ENCODE results near the gene SLC16A2. TPM values are rescaled to one million over a fixed set of nuclear protein-coding genes. Genes with fewer than 3 reads are reported as not detected.
A peak's percentile ranks its signal among the peaks of the same experiment; 100 is the strongest.

SLC16A2 gene
- total RNA-seq, 1 experiment from 2014 or later = 34.5 TPM

GRCh38 chrX:74420196-74421035, 877 bp upstream of the SLC16A2 start:
- CTCF ChIA-PET = no interaction called here
- in situ Hi-C loops (cut with HindIII; ENCODE audit: low pct_unique_long_range_greater_than_20kb, low sequenced_read_pairs) = no loop called here
- Histone ChIP-seq H3K27me3 (ENCODE audit: control insufficient read depth, insufficient read depth, low read length) (no peaks in the 10 kb centered on the region), H3K27ac (ENCODE audit: low read length) (peak overlapping the region; percentile 89), H3K36me3 (ENCODE audit: control insufficient read depth, insufficient read depth, low read length) (no peaks in the 10 kb centered on the region), H3K4me1 (ENCODE audit: control insufficient read depth, insufficient read depth, low read length) (peaks cover 7% of the 10 kb centered on the region), H3K9me3 (ENCODE audit: control insufficient read depth, insufficient read depth, low read depth, low read length) (no peaks in the 10 kb centered on the region), H3K4me3 (ENCODE audit: low read depth in 2 of 2, low read length in 2 of 2) (peak overlapping the region; percentile 61 to 71)
- DNase-seq (ENCODE audit: low read depth, low spot score) (no peak), ATAC-seq (peak; percentile 78)
- POLR2A ChIA-PET = interaction anchor here (0.7 kb wide), 1 partner anchor 70 kb away, joined by 8 read pairs; no protein-coding TSS in a partner anchor
- intact Hi-C loops (cut with micrococcal nuclease; ENCODE audit: unreplicated experiment) = no loop called here
- TF ChIP-seq CTCF (IDR thresholded peaks at IDR 0.05) = no peak
- no peak for TF ChIP-seq REST (IDR thresholded peaks at IDR 0.05; ENCODE audit: insufficient read depth in 1 of 2, low read depth in 2 of 2, low read length in 1 of 2)
- TF ChIP-seq TCF7L2 (IDR thresholded peaks at IDR 0.05; ENCODE audit: low read depth, low read length) = no peak
- no peak for TF ChIP-seq POLR2AphosphoS5 (IDR thresholded peaks at IDR 0.05; ENCODE audit: low read depth, low read length)
- TF ChIP-seq SIN3A (IDR thresholded peaks at IDR 0.05; ENCODE audit: borderline replicate concordance, insufficient read depth, low read depth, low read length) = no peak
- BruUV-seq (replicated peaks) = no TSS peak

- TF ChIP-seq REST (IDR thresholded peaks at IDR 0.05; ENCODE audit: insufficient read depth in 1 of 2, low read depth in 2 of 2, low read length in 1 of 2) = no peak
- TF ChIP-seq TCF7L2 (IDR thresholded peaks at IDR 0.05; ENCODE audit: low read depth, low read length) = no peak
- TF ChIP-seq CTCF (IDR thresholded peaks at IDR 0.05) = no peak
- no peak for TF ChIP-seq POLR2AphosphoS5 (IDR thresholded peaks at IDR 0.05; ENCODE audit: low read depth, low read length)
- no peak for TF ChIP-seq SIN3A (IDR thresholded peaks at IDR 0.05; ENCODE audit: borderline replicate concordance, insufficient read depth, low read depth, low read length)
- ATAC-seq (peak; percentile 5), DNase-seq (ENCODE audit: low read depth, low spot score) (no peak)
- no TSS peak for BruUV-seq (replicated peaks)
- Histone ChIP-seq H3K36me3 (ENCODE audit: control insufficient read depth, insufficient read depth, low read length) (no peaks in the 10 kb centered on the region), H3K27me3 (ENCODE audit: control insufficient read depth, insufficient read depth, low read length) (no peaks in the 10 kb centered on the region), H3K4me3 (ENCODE audit: low read depth in 2 of 2, low read length in 2 of 2) (peak overlapping the region; percentile 61 to 71), H3K9me3 (ENCODE audit: control insufficient read depth, insufficient read depth, low read depth, low read length) (no peaks in the 10 kb centered on the region), H3K27ac (ENCODE audit: low read length) (peak overlapping the region; percentile 71), H3K4me1 (ENCODE audit: control insufficient read depth, insufficient read depth, low read length) (peaks cover 7% of the 10 kb centered on the region)
- CTCF ChIA-PET = interaction anchor here (0.6 kb wide), 2 partner anchors 34 to 567 kb away, joined by 3 to 9 read pairs; no protein-coding TSS in a partner anchor
- in situ Hi-C loops (cut with HindIII; ENCODE audit: low pct_unique_long_range_greater_than_20kb, low sequenced_read_pairs) = no loop called here
- POLR2A ChIA-PET = interaction anchor here (0.6 kb wide), 1 partner anchor 118 kb away, joined by 3 read pairs; no protein-coding TSS in a partner anchor
- intact Hi-C loops (cut with micrococcal nuclease; ENCODE audit: unreplicated experiment) = no loop called here
Observed at GRCh38 chrX:74421740-74422352, 553 bp downstream of the SLC16A2 start.

All from Panc1 (cell line).